Measurements from ENCODE around the gene KRTAP5-4. TPM values are rescaled to one million over a fixed set of nuclear protein-coding genes. Genes with fewer than 3 reads are reported as not detected.
A peak's percentile ranks its signal among the peaks of the same experiment; 100 is the strongest.
"Not testable (repeated sequence)": the region's sequence is repeated elsewhere in the genome, so short reads cannot be mapped to it uniquely, and the experiment has no call there.

KRTAP5-4 gene, protein sequence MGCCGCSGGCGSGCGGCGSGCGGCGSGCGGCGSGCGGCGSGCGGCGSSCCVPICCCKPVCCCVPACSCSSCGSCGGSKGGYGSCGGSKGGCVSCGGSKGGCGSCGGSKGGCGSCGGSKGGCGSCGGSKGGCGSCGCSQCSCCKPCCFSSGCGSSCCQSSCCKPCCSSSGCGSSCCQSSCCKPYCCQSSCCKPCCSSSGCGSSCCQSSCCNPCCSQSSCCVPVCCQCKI
- not detected for total RNA-seq (ENCODE audit: unreplicated experiment)
- long read RNA-seq = 0 reads

DNA sequence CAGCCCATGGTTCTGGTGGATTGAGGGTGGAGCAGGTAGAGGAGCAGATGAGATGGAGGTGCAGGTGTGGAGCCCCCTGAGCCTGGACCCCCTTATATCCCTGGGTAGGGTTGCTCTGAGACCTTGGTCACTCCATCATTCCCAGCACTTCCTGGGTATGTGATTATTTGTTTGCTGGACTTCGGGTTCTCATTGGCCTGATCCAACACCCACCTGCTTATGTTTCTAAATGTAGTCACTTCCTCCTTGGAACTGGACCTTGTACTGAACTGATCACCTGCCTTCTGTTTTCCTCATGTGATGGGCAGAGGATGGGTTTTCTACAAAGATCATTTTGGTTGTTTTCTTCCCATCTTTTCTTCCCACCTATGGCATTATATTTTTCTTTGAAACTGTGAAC is at the start of gene KRTAP5-4:
Gene KRTAP5-4 (minus strand): TSS at position 53 of the 400 bp plus-strand sequence. CDS start 45 bp downstream, at position 8.
- no peaks in the 10 kb centered on the region for H3K4me1 Mint-ChIP-seq (ENCODE audit: low read depth, unreplicated experiment)
- H3K27ac Mint-ChIP-seq (ENCODE audit: unreplicated experiment) = peak within 1 kb of the TSS; percentile 67
- peaks cover 5% of the 10 kb centered on the region for H3K36me3 Mint-ChIP-seq (ENCODE audit: unreplicated experiment)
- peaks cover 8% of the 10 kb centered on the region for H3K9me3 Mint-ChIP-seq (ENCODE audit: unreplicated experiment)
- DNase-seq = no peak
- no peak within 1 kb of the TSS for H3K4me3 Mint-ChIP-seq (ENCODE audit: unreplicated experiment)
- H3K27me3 Mint-ChIP-seq (ENCODE audit: unreplicated experiment) = peaks cover 9% of the 10 kb centered on the region
- TF ChIP-seq, protein P1, sequence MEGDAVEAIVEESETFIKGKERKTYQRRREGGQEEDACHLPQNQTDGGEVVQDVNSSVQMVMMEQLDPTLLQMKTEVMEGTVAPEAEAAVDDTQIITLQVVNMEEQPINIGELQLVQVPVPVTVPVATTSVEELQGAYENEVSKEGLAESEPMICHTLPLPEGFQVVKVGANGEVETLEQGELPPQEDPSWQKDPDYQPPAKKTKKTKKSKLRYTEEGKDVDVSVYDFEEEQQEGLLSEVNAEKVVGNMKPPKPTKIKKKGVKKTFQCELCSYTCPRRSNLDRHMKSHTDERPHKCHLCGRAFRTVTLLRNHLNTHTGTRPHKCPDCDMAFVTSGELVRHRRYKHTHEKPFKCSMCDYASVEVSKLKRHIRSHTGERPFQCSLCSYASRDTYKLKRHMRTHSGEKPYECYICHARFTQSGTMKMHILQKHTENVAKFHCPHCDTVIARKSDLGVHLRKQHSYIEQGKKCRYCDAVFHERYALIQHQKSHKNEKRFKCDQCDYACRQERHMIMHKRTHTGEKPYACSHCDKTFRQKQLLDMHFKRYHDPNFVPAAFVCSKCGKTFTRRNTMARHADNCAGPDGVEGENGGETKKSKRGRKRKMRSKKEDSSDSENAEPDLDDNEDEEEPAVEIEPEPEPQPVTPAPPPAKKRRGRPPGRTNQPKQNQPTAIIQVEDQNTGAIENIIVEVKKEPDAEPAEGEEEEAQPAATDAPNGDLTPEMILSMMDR (IDR thresholded peaks at IDR 0.05; ENCODE audit: partially characterized antibody, unreplicated experiment) = no peak

DNA sequence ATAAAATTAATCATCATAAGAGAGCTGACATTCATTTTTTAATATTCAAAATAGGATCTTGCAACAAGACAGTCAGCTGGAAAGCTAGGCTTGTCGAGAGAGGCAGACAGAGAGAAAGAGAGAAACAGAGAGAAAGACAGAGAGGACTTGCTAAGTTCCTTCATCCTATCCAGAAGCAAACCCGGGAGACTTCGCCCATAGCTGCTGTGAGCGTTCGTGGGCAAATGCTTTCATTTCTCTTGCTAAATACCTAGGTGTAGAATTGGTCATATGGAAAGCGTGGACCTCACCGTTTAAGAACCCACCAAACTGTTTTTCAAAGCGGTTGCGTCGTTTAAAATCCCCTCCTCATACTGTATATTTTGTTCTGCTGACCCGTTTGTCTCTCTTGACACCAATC is 49.7 kb upstream of the KRTAP5-4 start:
- Mint-ChIP-seq H3K9me3 (ENCODE audit: unreplicated experiment) (peaks cover 2% of the 10 kb centered on the region), H3K4me1 (ENCODE audit: low read depth, unreplicated experiment) (peaks cover 13% of the 10 kb centered on the region), H3K27me3 (ENCODE audit: unreplicated experiment) (no peaks in the 10 kb centered on the region), H3K4me3 (ENCODE audit: unreplicated experiment) (no peak overlapping the region), H3K27ac (ENCODE audit: unreplicated experiment) (no peak overlapping the region), H3K36me3 (ENCODE audit: unreplicated experiment) (no peaks in the 10 kb centered on the region)
- TF ChIP-seq, protein P1 (IDR thresholded peaks at IDR 0.05; ENCODE audit: partially characterized antibody, unreplicated experiment) = no peak
- DNase-seq = no peak

- TF ChIP-seq, protein P1 (IDR thresholded peaks at IDR 0.05; ENCODE audit: partially characterized antibody, unreplicated experiment) = no peak
- peaks cover 10% of the 10 kb centered on the region for H3K4me1 Mint-ChIP-seq (ENCODE audit: low read depth, unreplicated experiment)
- no peak overlapping the region for H3K4me3 Mint-ChIP-seq (ENCODE audit: unreplicated experiment)
- no peak overlapping the region for H3K27ac Mint-ChIP-seq (ENCODE audit: unreplicated experiment)
- H3K27me3 Mint-ChIP-seq (ENCODE audit: unreplicated experiment) = no peaks in the 10 kb centered on the region
- peaks cover 2% of the 10 kb centered on the region for H3K9me3 Mint-ChIP-seq (ENCODE audit: unreplicated experiment)
- no peaks in the 10 kb centered on the region for H3K36me3 Mint-ChIP-seq (ENCODE audit: unreplicated experiment)
- no peak for DNase-seq
These were observed 49.0 kb upstream of the KRTAP5-4 start for GRCh38 chr11:1670905-1671371.

GRCh38 chr11:1670457-1670856 is 48.5 kb upstream of the KRTAP5-4 start:
- DNase-seq; H3K27me3 Mint-ChIP-seq (ENCODE audit: unreplicated experiment); H3K36me3 Mint-ChIP-seq (ENCODE audit: unreplicated experiment); H3K27ac Mint-ChIP-seq (ENCODE audit: unreplicated experiment); H3K9me3 Mint-ChIP-seq (ENCODE audit: unreplicated experiment); H3K4me1 Mint-ChIP-seq (ENCODE audit: low read depth, unreplicated experiment); H3K4me3 Mint-ChIP-seq (ENCODE audit: unreplicated experiment): not testable (repeated sequence)

- TF ChIP-seq, protein P1 (IDR thresholded peaks at IDR 0.05; ENCODE audit: partially characterized antibody, unreplicated experiment) = no peak
- Mint-ChIP-seq H3K27me3 (ENCODE audit: unreplicated experiment) (no peaks in the 10 kb centered on the region), H3K4me1 (ENCODE audit: low read depth, unreplicated experiment) (peaks cover 6% of the 10 kb centered on the region), H3K9me3 (ENCODE audit: unreplicated experiment) (peaks cover 2% of the 10 kb centered on the region), H3K4me3 (ENCODE audit: unreplicated experiment) (no peak overlapping the region), H3K27ac (ENCODE audit: unreplicated experiment) (no peak overlapping the region), H3K36me3 (ENCODE audit: unreplicated experiment) (no peaks in the 10 kb centered on the region)
- no peak for DNase-seq
These were observed 47.7 kb upstream of the KRTAP5-4 start for GRCh38 chr11:1669546-1670218.

Measured in glutamatergic neuron (in vitro differentiated cells).